Trophoblast cell (in vitro differentiated cells and primary cell): ENCODE results near the gene HLA-DRB1. TPM values are rescaled to one million over a fixed set of nuclear protein-coding genes. Genes with fewer than 3 reads are reported as not detected.

Source experiments
- DNase-seq, 2 donors: peaks; one replicate each; pipeline ENCODE4 v3.0.0-alpha.2; 2016
- H2AFZ ChIP-seq: 2 replicates; pipeline ENCODE4 v1.6.1; 2013; ENCODE audit warnings: low read length, moderate library complexity, mild to moderate bottlenecking; ENCODE audit not compliant: insufficient read depth, poor library complexity
- H2AK5ac ChIP-seq: 2 replicates; pipeline ENCODE4 v1.6.1; 2013; ENCODE audit warnings: mild to moderate bottlenecking, low read length
- H2BK120ac ChIP-seq: 2 replicates; pipeline ENCODE4 v1.6.1; 2013; ENCODE audit warnings: low read length, mild to moderate bottlenecking, moderate library complexity; ENCODE audit not compliant: insufficient read depth, poor library complexity
- H2BK12ac ChIP-seq: 2 replicates; pipeline ENCODE4 v1.6.1; 2013; ENCODE audit warnings: mild to moderate bottlenecking, low read length, moderate library complexity
- H2BK5ac ChIP-seq: 2 replicates; pipeline ENCODE4 v1.6.1; 2013; ENCODE audit warnings: low read length, low read depth, moderate library complexity, mild to moderate bottlenecking; ENCODE audit not compliant: poor library complexity
- H3K14ac ChIP-seq: 2 replicates; pipeline ENCODE4 v1.6.1; 2013; ENCODE audit warnings: mild to moderate bottlenecking, low read length
- H3K18ac ChIP-seq: 2 replicates; pipeline ENCODE4 v1.6.1; 2013; ENCODE audit warnings: mild to moderate bottlenecking, low read length
- H3K23ac ChIP-seq: 2 replicates; pipeline ENCODE4 v1.6.1; 2013; ENCODE audit warnings: low read length
- H3K27ac ChIP-seq: 2 replicates; pipeline ENCODE4 v1.5.1; 2013; ENCODE audit warnings: low read depth, mild to moderate bottlenecking, inconsistent platforms, low read length, moderate library complexity
- H3K27me3 ChIP-seq: 2 replicates; pipeline ENCODE4 v1.6.1; 2013; ENCODE audit warnings: inconsistent platforms, mild to moderate bottlenecking, low read length, moderate library complexity; ENCODE audit not compliant: insufficient read depth
- H3K36me3 ChIP-seq, 2 experiments: 1 replicate in 1 of 2; 2 replicates in 1 of 2; pipeline ENCODE4 v1.6.1; 2013; ENCODE audit warnings: low read length in 2 of 2, mild to moderate bottlenecking in 2 of 2, moderate library complexity in 1 of 2; ENCODE audit not compliant: insufficient read depth in 2 of 2, control insufficient read depth in 1 of 2
- H3K4ac ChIP-seq: 2 replicates; pipeline ENCODE4 v1.6.1; 2013; ENCODE audit warnings: low read depth, mild to moderate bottlenecking, low read length, moderate library complexity
- H3K4me1 ChIP-seq, 2 experiments: 1 replicate in 1 of 2; 2 replicates in 1 of 2; pipeline ENCODE4 v1.6.1; 2013; ENCODE audit warnings: low read length in 2 of 2, mild to moderate bottlenecking in 2 of 2, moderate library complexity in 1 of 2; ENCODE audit not compliant: insufficient read depth in 2 of 2, control insufficient read depth in 1 of 2
- H3K4me2 ChIP-seq: 2 replicates; pipeline ENCODE4 v1.6.1; 2013; ENCODE audit warnings: inconsistent platforms, mild to moderate bottlenecking, low read length, moderate library complexity
- H3K4me3 ChIP-seq: 2 replicates; pipeline ENCODE4 v1.5.1; 2013; ENCODE audit warnings: mild to moderate bottlenecking, low read depth, low read length, inconsistent platforms
- H3K79me1 ChIP-seq: one replicate; pipeline ENCODE4 v1.6.1; 2013; ENCODE audit warnings: low read length
- H3K79me2 ChIP-seq: 2 replicates; pipeline ENCODE4 v1.6.1; 2013; ENCODE audit warnings: low read length, mild to moderate bottlenecking; ENCODE audit not compliant: control insufficient read depth, insufficient read depth, poor library complexity
- H3K9ac ChIP-seq: 2 replicates; pipeline ENCODE4 v1.6.1; 2013; ENCODE audit warnings: mild to moderate bottlenecking, low read length
- H3K9me3 ChIP-seq: 2 replicates; pipeline ENCODE4 v1.6.1; 2013; ENCODE audit warnings: low read depth, mild to moderate bottlenecking, control low read depth, inconsistent platforms, low read length; ENCODE audit not compliant: insufficient read depth
- H4K12ac ChIP-seq: 2 replicates; pipeline ENCODE4 v1.6.1; 2013; ENCODE audit warnings: low read depth, mild to moderate bottlenecking, low read length, moderate library complexity
- H4K8ac ChIP-seq: 2 replicates; pipeline ENCODE4 v1.6.1; 2013; ENCODE audit warnings: low read depth, mild to moderate bottlenecking, low read length, moderate library complexity
- H4K91ac ChIP-seq: one replicate; pipeline ENCODE4 v1.6.1; 2013; ENCODE audit warnings: low read depth, mild to moderate bottlenecking, low read length, moderate library complexity
- WGBS: extraction: QIAGEN DNeasy Blood & Tissue Kit; methylation state at CpG from one replicate; pipeline ENCODE4 v1.1.7; 2013; ENCODE audit warnings: missing lambda C conversion rate; ENCODE audit not compliant: insufficient read length, insufficient coverage; ENCODE audit errors: extremely low coverage; 5-methylcytosine and 5-hydroxymethylcytosine counted together
- polyA plus RNA-seq: library from polyadenylated mRNA; stranded (reverse); fragments of 200-250 nt; gene quantifications from 2 replicates; pipeline ENCODE4 v1.2.3, GENCODE V29; 2013

Gene HLA-DRB1
- 0.97 and 1.1 TPM in 2 replicates for polyA plus RNA-seq

DNA sequence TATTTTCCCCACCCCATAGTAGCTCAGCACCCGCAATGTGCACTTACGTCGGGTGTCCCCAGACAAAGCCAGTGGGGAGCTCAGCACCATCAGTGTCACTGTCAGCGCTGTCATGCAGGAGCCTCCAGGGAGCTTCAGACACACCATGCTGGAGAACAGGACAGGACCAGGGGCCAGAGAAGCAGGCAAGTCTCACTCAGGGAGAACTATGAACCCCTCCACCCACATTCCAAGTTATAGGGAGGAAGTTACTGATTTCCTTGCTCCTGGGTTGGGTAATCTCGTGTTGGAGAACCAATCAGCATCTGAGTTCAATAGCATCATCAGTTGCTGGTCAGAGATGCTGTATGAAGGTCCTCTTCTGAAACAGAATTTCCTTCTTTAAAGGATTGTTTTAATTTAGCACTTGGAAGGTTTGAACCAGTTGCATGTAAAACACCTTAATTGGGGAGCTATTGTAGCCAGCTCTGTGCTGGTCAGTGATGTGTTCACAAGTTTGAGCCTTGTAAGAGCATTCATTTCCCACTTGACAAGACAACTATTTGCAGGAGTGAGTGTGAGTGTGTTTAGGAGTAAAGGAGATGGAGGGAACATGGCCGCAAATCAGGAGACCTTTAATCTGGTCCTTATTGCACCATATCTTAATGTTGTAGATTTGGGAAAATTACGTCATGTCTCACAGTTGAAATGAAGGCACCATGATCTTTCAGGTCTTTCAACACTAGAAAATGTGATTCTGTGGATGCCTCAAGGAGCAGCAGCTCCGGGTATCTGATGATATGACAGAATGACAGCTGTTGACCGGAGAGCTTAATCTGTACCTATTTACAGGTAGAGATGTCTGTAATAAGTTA lies at the start of gene HLA-DRB1:
TSS of gene HLA-DRB1 (minus strand) at position 253 of the 854 bp plus-strand sequence. CDS start at position 147, 106 bp downstream.
- Histone ChIP-seq H3K27ac (no peak within 1 kb of the TSS), H3K36me3 (no peaks in the 10 kb centered on the region), H2AK5ac (no peak within 1 kb of the TSS), H4K91ac (no peak within 1 kb of the TSS), H3K79me1 (no peaks in the 10 kb centered on the region), H3K18ac (no peak within 1 kb of the TSS), H3K4me2 (no peak within 1 kb of the TSS), H2BK12ac (no peak within 1 kb of the TSS), H2BK5ac (no peak within 1 kb of the TSS), H3K27me3 (no peaks in the 10 kb centered on the region), H2BK120ac (no peak within 1 kb of the TSS), H3K4ac (no peak within 1 kb of the TSS), H2AFZ (no peak within 1 kb of the TSS), H3K4me1 (no peaks in the 10 kb centered on the region), H3K14ac (no peak within 1 kb of the TSS), H3K23ac (no peak within 1 kb of the TSS), H4K8ac (no peak within 1 kb of the TSS), H3K9ac (no peak within 1 kb of the TSS), H3K9me3 (no peaks in the 10 kb centered on the region), H3K4me3 (no peak within 1 kb of the TSS), H4K12ac (no peak within 1 kb of the TSS), H3K79me2 (no peaks in the 10 kb centered on the region)
- no CpG with 5 or more reads among the region's 9 CpGs for WGBS
- DNase-seq, result peak in 1 of 2 donors; percentile 50

DNA sequence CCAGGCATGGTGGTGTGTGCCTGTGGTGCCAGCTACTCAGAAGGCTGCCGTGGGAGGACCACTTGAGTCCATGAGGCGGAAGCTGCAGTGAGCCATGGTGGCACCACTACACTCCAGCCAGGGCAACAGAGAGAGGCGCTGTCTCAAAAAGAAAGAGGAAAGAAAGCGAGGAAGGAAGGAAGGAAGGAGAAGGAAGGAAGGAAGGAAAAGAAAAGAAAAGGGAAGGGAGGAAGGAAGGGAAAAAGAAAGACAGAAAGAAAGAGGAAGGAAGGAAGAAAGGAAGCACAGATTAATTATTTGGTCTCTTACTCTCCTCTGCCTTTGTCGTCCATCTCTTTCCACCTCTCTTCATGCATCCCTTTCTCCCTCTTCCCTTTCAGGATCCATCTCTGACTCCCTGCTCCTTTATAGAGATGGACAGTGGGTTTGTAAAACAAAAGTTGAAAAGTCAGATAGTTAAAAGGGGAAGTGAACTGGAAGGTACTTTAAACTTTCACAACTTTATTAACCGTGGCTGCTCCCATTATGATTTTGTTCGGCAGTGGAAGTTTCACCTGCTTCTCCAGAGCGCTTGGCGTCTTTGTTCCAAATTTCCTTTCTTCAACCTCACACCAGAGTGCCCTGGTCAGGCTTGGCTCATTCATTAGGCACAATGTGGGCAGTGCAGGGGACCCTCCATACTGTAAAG lies 49.0 kb upstream of the HLA-DRB1 start:
- Histone ChIP-seq H3K4me3 (no peak overlapping the region), H3K18ac (no peak overlapping the region), H3K79me1 (no peaks in the 10 kb centered on the region), H2BK120ac (no peak overlapping the region), H3K36me3 (no peaks in the 10 kb centered on the region), H4K12ac (no peak overlapping the region), H3K27me3 (no peaks in the 10 kb centered on the region), H3K14ac (no peak overlapping the region), H3K79me2 (no peaks in the 10 kb centered on the region), H3K9me3 (no peaks in the 10 kb centered on the region), H4K8ac (no peak overlapping the region), H2AFZ (no peak overlapping the region), H3K4ac (no peak overlapping the region), H3K4me1 (no peaks in the 10 kb centered on the region), H4K91ac (no peak overlapping the region), H3K9ac (no peak overlapping the region), H2BK5ac (no peak overlapping the region), H3K4me2 (no peak overlapping the region), H2BK12ac (no peak overlapping the region), H3K23ac (no peak overlapping the region), H2AK5ac (no peak overlapping the region), H3K27ac (no peak overlapping the region)
- no CpG with 5 or more reads among the region's 9 CpGs for WGBS
- no peak for DNase-seq

DNA sequence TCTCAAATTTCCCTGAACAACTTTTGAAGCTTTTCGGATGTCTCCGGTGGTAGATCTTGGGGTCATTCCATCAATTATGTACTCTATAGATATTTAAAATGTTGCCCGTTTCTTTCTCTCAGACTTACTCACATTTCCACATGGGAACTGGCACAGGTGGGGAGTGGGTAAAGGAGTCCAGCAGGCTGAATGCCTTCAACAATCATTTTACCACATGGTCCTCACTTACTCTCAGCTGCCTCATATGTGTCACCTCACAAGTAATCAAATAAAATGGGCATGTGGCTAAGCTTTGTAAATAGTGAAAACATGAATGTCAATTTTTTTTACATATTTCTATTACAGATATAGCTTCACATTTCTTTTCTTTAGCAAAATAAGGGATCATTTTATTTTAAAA lies 48.2 kb upstream of the HLA-DRB1 start:
- no peak overlapping the region for H4K12ac ChIP-seq
- no peak overlapping the region for H2BK120ac ChIP-seq

DNA sequence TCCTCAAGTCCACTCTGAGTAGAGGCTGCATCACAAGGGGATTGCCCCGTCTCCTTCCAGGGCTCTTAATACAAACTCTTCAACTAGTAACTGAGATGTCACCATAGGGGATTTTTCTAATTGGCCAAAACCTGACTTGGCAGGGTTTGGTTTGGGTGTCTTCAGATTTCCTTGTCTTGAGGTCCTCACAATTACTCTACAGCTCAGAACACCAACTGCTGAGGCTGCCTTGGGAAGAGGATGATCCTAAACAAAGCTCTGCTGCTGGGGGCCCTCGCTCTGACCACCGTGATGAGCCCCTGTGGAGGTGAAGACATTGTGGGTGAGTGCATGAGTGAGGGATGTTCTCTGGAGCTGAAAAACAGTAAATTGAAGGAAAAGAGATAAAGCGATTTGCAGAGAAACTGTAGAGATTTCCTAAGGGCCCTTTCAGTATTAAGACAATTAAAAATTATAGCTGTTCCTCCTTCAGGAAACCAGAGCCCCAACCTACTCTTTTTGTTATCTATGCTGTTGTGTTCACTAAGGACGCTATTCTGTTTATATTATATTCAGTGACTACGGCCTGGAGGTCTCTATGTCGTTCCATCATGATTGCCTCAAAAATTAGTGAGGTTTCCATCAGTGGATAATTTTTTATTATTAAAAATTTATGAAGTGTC lies 47.7 kb upstream of the HLA-DRB1 start, which contains the start of gene HLA-DQA1:
TSS of gene HLA-DQA1 (plus strand) at position 188 of the 662 bp plus-strand sequence. CDS start at position 241, 53 bp downstream.
- peak; percentile 18 to 47 for DNase-seq
- H3K27me3 ChIP-seq, result no peaks in the 10 kb centered on the region
- no peak within 1 kb of the TSS for H3K9ac ChIP-seq
- no peak within 1 kb of the TSS for H3K23ac ChIP-seq
- no peak within 1 kb of the TSS for H3K4me3 ChIP-seq
- H3K36me3 ChIP-seq, result no peaks in the 10 kb centered on the region
- H3K4me2 ChIP-seq, result no peak within 1 kb of the TSS
- H2BK12ac ChIP-seq, result no peak within 1 kb of the TSS
- no CpG with 5 or more reads among the region's 7 CpGs for WGBS
- no peak within 1 kb of the TSS for H3K18ac ChIP-seq
- H2BK5ac ChIP-seq, result no peak within 1 kb of the TSS
- H4K12ac ChIP-seq, result no peak within 1 kb of the TSS
- H3K4ac ChIP-seq, result no peak within 1 kb of the TSS
- H2AFZ ChIP-seq, result no peak within 1 kb of the TSS
- no peaks in the 10 kb centered on the region for H3K79me1 ChIP-seq
- no peaks in the 10 kb centered on the region for H3K9me3 ChIP-seq
- H2BK120ac ChIP-seq, result no peak within 1 kb of the TSS
- H2AK5ac ChIP-seq, result no peak within 1 kb of the TSS
- no peak within 1 kb of the TSS for H3K27ac ChIP-seq
- no peak within 1 kb of the TSS for H4K91ac ChIP-seq
- no peak within 1 kb of the TSS for H3K14ac ChIP-seq
- no peaks in the 10 kb centered on the region for H3K4me1 ChIP-seq
- no peaks in the 10 kb centered on the region for H3K79me2 ChIP-seq
- no peak within 1 kb of the TSS for H4K8ac ChIP-seq

More for the DNA sequence above, 48.2 kb upstream of the HLA-DRB1 start:
- no CpG with 5 or more reads among the region's 3 CpGs for WGBS
- Histone ChIP-seq H3K27me3 (no peaks in the 10 kb centered on the region), H2BK5ac (no peak overlapping the region), H3K9me3 (no peaks in the 10 kb centered on the region), H3K4me1 (no peaks in the 10 kb centered on the region), H3K79me1 (no peaks in the 10 kb centered on the region), H3K23ac (no peak overlapping the region), H3K27ac (no peak overlapping the region), H4K91ac (no peak overlapping the region), H3K14ac (no peak overlapping the region), H3K36me3 (no peaks in the 10 kb centered on the region), H2AK5ac (no peak overlapping the region), H3K4me3 (no peak overlapping the region), H3K18ac (no peak overlapping the region), H3K4ac (no peak overlapping the region), H2BK12ac (no peak overlapping the region), H4K8ac (no peak overlapping the region), H2AFZ (no peak overlapping the region), H3K9ac (no peak overlapping the region), H3K79me2 (no peaks in the 10 kb centered on the region), H3K4me2 (no peak overlapping the region)
- DNase-seq, result no peak
